ENCODE data around the gene CHIC1. TPM values are rescaled to one million over a fixed set of nuclear protein-coding genes. Genes with fewer than 3 reads are reported as not detected.

Gene CHIC1
- 3.3 to 5.8 TPM (median 4.6 TPM) in 5 replicates for total RNA-seq (2022; extraction: Qiagen RNA extraction; ENCODE audit: low read depth)

GRCh38 chrX:73562984-73563737 is at the start of gene CHIC1:
TSS of gene CHIC1 (plus strand) at chrX:73563197. CDS start at chrX:73563285, 88 bp downstream.

Other genes with a start within 250 kb of the CHIC1 start
- not detected in 5 replicates for gene CDX4, start 116.1 kb upstream of the CHIC1 start, total RNA-seq (2022; extraction: Qiagen RNA extraction; ENCODE audit: low read depth)

Measured in A549 treated with GW870086 at 1 μM for 4 hours (cell line).